Measurements from ENCODE around the gene PPOX. TPM values are rescaled to one million over a fixed set of nuclear protein-coding genes. Genes with fewer than 3 reads are reported as not detected.

The PPOX gene
- total and polyA plus RNA-seq, 5 experiments from 2014 or later: 12.0 to 82.1 (median 17.8) TPM

DNA sequence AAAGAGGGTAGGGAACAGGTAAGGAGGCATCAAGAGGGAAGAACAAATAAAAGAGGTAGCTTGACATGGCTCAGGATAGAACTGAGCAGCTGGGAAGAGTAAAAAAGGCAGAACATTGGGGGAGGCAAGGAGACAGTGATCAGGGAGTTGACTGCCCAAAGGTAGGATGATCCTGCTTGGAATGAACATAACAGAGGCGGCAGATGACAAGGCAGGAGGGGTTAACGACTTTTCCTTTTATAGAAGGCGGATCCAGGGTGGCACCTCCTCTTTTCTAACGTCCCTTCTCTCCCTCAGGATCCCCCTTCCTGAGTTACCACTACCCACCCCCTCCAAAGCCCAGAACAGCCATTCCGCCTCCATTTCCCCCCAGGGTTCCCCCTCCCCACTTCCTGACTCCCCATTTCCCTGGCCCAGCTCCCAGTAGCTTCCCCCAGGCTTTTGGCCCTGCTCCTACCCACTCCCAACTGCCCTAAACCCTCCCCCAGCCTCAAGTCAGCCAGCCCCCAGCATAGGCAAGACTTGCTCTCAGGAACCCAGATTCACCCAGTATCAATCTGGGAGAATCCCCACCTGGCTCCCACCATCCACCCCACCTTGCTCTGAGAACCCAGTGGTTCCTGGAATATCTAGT is 33.4 kb downstream of the PPOX start:
- Mint-ChIP-seq H3K36me3 (peaks cover 0 to 10% (median 7%) of the 10 kb centered on the region in 3 donors), H3K4me3 (peak overlapping the region in 7 of 10 donors; percentile 58 to 97 (median 94)), H3K27ac (peak overlapping the region; percentile 75 to 99 (median 97)), H3K4me1 (peaks cover 29 to 77% (median 62%) of the 10 kb centered on the region in 4 donors), H3K27me3 (no peaks in the 10 kb centered on the region), H3K9me3 (no peaks in the 10 kb centered on the region)
- POLR2A ChIA-PET: interaction anchor here (0.6 to 6.5 kb wide), 5 partner anchors 8 to 26 kb away, joined by 3 to 90 read pairs (median 6); partner anchors contain the start of gene TOMM40L
- no peak for ATAC-seq
- no peak for DNase-seq

DNA sequence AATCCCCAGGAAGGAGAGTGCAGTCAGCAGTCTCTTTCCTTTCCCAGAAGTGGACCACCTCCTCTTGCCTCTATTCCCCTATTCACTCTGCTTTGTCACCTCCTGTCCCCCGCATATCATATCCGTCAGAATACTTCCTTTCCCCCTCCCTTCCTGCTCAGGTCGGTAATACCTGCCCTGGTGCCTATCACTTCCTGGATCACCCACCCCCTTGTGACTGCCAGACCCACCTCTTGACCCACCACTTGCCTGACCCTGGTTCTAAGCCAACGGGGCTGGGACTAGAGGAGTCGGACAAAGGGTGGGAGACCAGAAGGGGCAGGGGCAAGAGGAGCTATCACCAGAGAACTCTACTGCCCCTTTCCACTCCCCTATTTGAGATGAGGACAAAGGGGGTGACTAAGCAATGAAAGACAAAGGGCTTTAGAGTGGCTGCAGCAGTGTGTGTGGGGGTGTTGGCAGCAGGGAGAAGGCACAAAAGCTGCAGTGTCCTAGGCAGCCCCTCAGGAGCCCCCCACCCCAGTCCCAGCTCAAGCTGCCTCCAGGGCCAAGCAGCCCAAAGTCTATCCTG is 34.3 kb downstream of the PPOX start:
- Mint-ChIP-seq H3K4me1 (peaks cover 29 to 74% (median 61%) of the 10 kb centered on the region in 4 donors), H3K27ac (peak overlapping the region; percentile 92 to 99 (median 98)), H3K9me3 (no peaks in the 10 kb centered on the region), H3K27me3 (no peaks in the 10 kb centered on the region), H3K36me3 (peaks cover 0 to 19% (median 7%) of the 10 kb centered on the region in 3 donors), H3K4me3 (peak overlapping the region; percentile 40 to 97 (median 92))
- POLR2A ChIA-PET: interaction anchor here (1.0 to 7.3 kb wide), 8 partner anchors 8 to 181 kb away, joined by 3 to 231 read pairs (median 34); partner anchors contain the start of genes APOA2, B4GALT3, FCER1G and PPOX
- DNase-seq: peak in 2 of 10 donors; percentile 30 to 34
- peak in 1 of 2 donors; percentile 17 for ATAC-seq

DNA sequence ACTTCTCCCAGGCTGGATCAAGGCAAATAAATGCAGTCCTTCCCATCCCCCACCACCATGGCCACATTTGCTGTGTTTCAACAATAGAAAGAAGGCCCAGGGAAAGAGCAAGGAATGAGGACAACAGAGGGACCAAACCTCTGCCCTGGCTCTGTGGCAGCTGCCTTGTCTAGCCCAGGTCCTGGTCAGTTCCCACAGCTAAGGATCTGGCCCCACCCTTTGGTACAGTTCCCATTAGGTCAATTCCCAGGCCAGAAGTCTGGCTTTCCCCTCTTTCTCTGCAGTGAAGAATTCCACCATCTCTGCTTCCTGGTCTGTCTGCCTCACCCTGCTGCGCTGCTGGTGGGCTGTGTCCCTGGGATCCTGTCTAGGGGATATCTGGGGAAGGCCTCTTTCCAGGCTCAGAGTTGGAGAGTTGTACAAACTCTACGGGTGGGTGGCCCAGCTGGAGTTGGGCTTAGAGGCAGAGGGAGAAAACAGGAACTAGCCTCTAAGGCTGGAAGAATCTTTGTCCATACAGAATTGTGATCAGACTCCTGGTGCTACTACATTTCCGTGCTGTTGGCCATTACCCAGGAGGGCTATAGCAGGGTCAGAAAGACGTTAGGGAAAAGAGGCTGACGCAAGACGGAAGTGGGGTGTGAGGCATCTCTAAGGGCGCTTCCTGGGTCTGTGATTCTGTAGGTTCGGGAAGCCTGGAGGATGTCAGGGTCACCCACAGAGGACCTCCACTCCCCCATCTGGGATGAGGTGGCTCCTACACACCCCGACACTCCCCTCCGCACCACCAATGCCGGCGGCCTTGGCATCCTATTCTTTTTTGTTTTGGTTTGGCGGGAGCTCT is 35.0 kb downstream of the PPOX start:
- Mint-ChIP-seq H3K4me1 (peaks cover 29 to 75% (median 66%) of the 10 kb centered on the region in 4 donors), H3K27ac (peak overlapping the region; percentile 95 to 99 (median 99)), H3K4me3 (peak overlapping the region; percentile 92 to 97 (median 94)), H3K36me3 (peaks cover 0 to 25% (median 7%) of the 10 kb centered on the region in 3 donors), H3K27me3 (no peaks in the 10 kb centered on the region), H3K9me3 (no peaks in the 10 kb centered on the region)
- no peak for DNase-seq
- peak in 1 of 2 donors; percentile 1 for ATAC-seq
- POLR2A ChIA-PET: interaction anchor here (0.8 to 7.3 kb wide), 25 partner anchors 9 to 191 kb away, joined by 3 to 231 read pairs (median 7); partner anchors contain the start of genes APOA2, B4GALT3, FCER1G and PPOX

DNA sequence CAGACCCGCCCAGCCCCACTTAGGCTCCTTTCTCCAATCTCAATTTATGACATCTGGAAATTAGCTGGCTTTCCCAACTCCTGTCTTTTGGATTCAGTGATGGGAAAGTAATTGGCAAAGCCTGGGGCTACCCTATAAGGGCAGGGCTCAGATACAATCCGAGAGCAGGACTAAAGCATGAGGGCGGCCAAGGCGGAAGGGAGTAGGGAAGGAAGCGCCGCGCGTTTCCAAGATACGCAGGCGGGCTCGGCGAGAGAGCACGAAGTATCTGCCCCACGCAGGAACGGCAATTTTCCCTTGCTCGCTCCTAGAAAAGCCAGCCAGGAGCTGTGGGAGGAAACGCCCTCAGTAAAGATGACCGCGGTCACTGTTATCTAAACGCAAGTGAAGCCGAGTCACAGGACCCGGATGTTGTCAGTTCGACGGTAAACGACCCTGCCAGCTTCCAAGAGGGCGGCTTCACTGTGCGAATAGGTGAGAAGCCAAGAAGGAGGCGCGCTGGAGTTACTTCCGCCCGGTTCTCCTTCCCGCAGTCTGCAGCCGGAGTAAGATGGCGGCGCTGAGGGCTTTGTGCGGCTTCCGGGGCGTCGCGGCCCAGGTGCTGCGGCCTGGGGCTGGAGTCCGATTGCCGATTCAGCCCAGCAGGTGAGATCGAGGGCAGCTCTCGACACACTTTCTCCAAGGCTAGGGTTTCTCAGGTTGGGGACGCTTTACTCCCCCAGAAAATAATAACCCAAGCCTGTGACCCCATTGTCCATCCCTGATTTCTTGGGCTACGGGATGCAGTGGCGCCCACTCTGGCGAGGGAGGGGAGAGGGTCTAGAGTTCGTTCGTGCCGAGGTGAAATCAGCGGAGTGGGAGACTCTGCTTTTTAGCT is 35.8 kb downstream of the PPOX start, which contains the start of gene NDUFS2:
TSS of gene NDUFS2 (plus strand) at position 532 of the 877 bp plus-strand sequence. CDS start at position 551, 19 bp downstream.
- peaks cover 32 to 83% (median 71%) of the 10 kb centered on the region in 4 donors for H3K4me1 Mint-ChIP-seq
- H3K4me3 Mint-ChIP-seq: peak within 1 kb of the TSS; percentile 92 to 97 (median 94)
- POLR2A ChIA-PET: interaction anchor here (0.5 to 7.3 kb wide), 30 partner anchors 9 to 1128 kb away, joined by 3 to 231 read pairs (median 6); partner anchors contain the start of genes APOA2, B4GALT3, DEDD and FCER1G
- no peaks in the 10 kb centered on the region for H3K9me3 Mint-ChIP-seq
- peak; percentile 83 to 98 (median 94) for DNase-seq
- ATAC-seq: peak; percentile 97 to 98
- H3K27ac Mint-ChIP-seq: peak within 1 kb of the TSS; percentile 95 to 99 (median 99)
- H3K27me3 Mint-ChIP-seq: no peaks in the 10 kb centered on the region
- peaks cover 0 to 33% (median 7%) of the 10 kb centered on the region in 3 donors for H3K36me3 Mint-ChIP-seq

DNA sequence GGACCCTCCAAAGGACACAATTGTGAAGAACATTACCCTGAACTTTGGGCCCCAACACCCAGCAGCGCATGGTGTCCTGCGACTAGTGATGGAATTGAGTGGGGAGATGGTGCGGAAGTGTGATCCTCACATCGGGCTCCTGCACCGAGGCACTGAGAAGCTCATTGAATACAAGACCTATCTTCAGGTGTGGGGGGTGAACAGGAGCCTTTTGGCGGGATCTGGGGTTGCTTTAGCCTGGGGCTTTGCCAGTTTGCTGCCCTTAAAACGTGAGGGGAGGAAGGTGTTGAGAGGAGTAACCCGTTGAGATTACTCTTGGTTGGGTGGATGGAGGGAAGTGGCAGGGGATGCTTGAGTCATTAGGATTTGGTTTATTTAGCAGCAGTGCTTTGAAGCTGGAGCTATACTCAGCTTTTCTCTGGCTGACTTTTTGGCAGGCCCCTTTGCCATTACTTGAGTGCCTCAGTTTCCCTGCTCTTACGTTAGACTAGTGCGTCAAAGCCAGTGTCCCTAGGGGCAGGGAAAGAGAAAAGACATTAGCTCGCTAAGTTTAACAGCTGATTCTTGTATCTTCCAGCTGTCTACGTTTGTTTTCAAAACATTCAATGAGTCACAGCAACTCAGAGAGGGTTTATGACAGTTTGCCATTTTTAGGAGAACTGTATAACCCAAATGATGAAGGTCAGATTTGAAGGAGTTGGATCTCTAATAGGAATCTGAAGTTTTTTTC is 40.4 kb downstream of the PPOX start:
- H3K4me1 Mint-ChIP-seq: peaks cover 27 to 71% (median 60%) of the 10 kb centered on the region in 4 donors
- H3K9me3 Mint-ChIP-seq: no peaks in the 10 kb centered on the region
- no peaks in the 10 kb centered on the region for H3K27me3 Mint-ChIP-seq
- POLR2A ChIA-PET: interaction anchor here (0.6 to 7.3 kb wide), 5 partner anchors 8 to 108 kb away, joined by 3 to 231 read pairs (median 6); partner anchors contain the start of genes APOA2, FCER1G, SDHC and TOMM40L
- ATAC-seq: no peak
- no peak for DNase-seq
- H3K27ac Mint-ChIP-seq: peak overlapping the region in 7 of 10 donors; percentile 3 to 86 (median 71)
- H3K4me3 Mint-ChIP-seq: no peak overlapping the region
- peaks cover 11 to 76% (median 11%) of the 10 kb centered on the region in 3 donors for H3K36me3 Mint-ChIP-seq

DNA sequence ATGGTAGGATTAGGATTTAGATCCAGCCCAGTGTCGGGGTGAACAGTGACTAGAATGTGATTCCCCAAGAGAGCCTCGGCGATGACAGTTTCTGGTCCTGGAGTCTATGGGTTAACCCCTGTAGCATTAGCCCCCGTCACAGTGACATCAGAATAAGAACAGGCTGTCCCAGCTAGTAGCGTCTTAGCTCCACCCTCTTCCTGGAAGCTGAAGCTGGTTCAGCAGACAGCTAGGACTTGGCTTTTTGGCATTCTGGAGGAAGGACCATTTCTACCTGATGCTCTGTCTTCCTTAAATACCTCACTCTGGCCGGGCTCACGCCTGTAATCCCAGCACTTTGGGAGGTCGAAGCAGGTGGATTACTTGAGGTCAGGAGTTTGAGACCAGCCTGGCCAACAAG is 40.9 kb downstream of the PPOX start:
- Mint-ChIP-seq H3K27me3 (no peaks in the 10 kb centered on the region), H3K9me3 (no peaks in the 10 kb centered on the region), H3K27ac (peak overlapping the region in 3 of 10 donors; percentile 24 to 59 (median 41)), H3K4me3 (no peak overlapping the region), H3K4me1 (peaks cover 25 to 65% (median 57%) of the 10 kb centered on the region in 4 donors), H3K36me3 (peaks cover 11 to 82% (median 11%) of the 10 kb centered on the region in 3 donors)
- DNase-seq: no peak
- ATAC-seq: no peak
- POLR2A ChIA-PET: interaction anchor here (2.0 to 7.3 kb wide), 2 partner anchors 15 to 99 kb away, joined by 6 to 231 read pairs; partner anchors contain the start of genes APOA2, FCER1G and TOMM40L

DNA sequence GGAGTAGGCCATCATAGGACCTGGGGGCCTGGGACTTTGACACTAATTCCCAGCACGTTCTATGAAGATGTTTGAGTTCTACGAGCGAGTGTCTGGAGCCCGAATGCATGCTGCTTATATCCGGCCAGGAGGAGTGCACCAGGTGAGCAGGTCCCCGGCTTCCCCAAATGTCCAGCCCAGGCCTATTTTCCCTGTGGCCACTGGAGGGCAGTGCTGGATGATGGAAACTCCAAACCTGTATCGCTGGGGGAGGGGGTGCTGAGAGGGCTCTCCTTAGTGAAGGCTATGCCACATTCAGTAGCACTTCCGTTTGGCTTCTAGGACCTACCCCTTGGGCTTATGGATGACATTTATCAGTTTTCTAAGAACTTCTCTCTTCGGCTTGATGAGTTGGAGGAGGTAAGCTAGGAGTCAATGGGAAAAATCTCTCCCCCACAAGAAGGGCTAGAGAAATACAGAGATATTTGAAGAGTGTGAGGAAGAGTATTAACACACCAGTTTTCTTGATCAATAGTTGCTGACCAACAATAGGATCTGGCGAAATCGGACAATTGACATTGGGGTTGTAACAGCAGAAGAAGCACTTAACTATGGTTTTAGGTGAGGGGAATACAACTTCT is 43.7 kb downstream of the PPOX start:
- H3K27me3 Mint-ChIP-seq: no peaks in the 10 kb centered on the region
- peak; percentile 96 to 97 for ATAC-seq
- POLR2A ChIA-PET: interaction anchor here (0.6 to 10.4 kb wide), 6 partner anchors 8 to 96 kb away, joined by 3 to 113 read pairs (median 6); partner anchors contain the start of genes APOA2, NDUFS2 and TOMM40L

DNA sequence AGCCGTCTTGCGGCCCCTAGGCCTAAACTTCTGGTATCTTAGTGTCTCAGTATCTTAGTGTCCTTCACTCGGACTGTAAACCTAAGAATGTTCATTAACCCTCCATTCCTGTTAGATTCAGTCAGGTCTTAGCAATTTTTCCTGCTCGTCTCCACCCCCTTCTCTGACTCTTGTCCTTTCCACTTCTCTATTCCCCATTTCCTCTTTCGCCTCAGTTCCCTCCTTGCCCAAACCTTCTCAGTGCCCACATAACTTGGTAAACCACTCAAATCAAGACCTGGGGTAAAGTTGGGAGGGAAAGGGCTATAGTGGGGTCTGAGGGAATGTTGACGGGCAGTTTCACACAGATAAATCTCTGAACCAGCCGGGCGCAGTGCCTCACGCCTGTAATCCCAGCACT is 48.1 kb downstream of the PPOX start:
- no peak for DNase-seq
- Mint-ChIP-seq H3K27me3 (no peaks in the 10 kb centered on the region), H3K4me3 (peak overlapping the region in 7 of 10 donors; percentile 3 to 88 (median 69)), H3K9me3 (no peaks in the 10 kb centered on the region), H3K4me1 (peaks cover 42 to 60% (median 56%) of the 10 kb centered on the region in 4 donors), H3K27ac (peak overlapping the region in 9 of 10 donors; percentile 28 to 97 (median 90)), H3K36me3 (peaks cover 9 to 58% (median 28%) of the 10 kb centered on the region in 3 donors)
- ATAC-seq: no peak
- POLR2A ChIA-PET: interaction anchor here (0.7 to 10.4 kb wide), 3 partner anchors 8 to 97 kb away, joined by 3 to 113 read pairs (median 7); partner anchors contain the start of genes APOA2 and TOMM40L

More for the DNA sequence above, 43.7 kb downstream of the PPOX start:
- Mint-ChIP-seq H3K4me3 (no peak overlapping the region), H3K4me1 (peaks cover 22 to 54% (median 45%) of the 10 kb centered on the region in 4 donors), H3K36me3 (peaks cover 9 to 96% (median 29%) of the 10 kb centered on the region in 3 donors), H3K27ac (peak overlapping the region; percentile 46 to 91 (median 83)), H3K9me3 (no peaks in the 10 kb centered on the region)
- peak; percentile 62 to 90 (median 75) for DNase-seq

DNA sequence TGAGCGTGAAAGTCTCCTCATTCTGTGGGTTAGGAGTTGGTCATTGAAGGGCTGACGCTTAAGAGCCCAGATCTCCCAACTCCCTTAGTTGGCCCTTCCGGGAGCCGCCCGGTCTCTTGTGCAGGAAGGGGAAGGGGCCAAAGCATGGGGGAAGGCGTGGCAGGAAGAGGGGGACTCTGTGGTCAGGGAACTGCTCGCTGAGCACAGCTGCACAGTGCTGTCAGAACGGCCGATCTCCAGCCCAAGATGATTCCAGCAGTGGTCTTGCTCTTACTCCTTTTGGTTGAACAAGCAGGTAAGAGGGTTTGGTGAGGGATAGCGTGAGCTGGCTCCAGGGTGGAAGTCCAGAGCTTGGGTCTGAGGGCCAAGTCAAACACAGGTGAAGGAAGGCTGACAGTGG is 48.9 kb downstream of the PPOX start, which contains the start of gene FCER1G:
TSS of gene FCER1G (plus strand) at position 220 of the 400 bp plus-strand sequence. CDS start at position 247, 27 bp downstream.
- POLR2A ChIA-PET: interaction anchor here (0.6 to 15.0 kb wide), 9 partner anchors 9 to 98 kb away, joined by 3 to 231 read pairs (median 7); partner anchors contain the start of genes APOA2, NDUFS2, SDHC and TOMM40L
- ATAC-seq: peak; percentile 20 to 23
- DNase-seq: no peak
- H3K27me3 Mint-ChIP-seq: no peaks in the 10 kb centered on the region
- H3K4me3 Mint-ChIP-seq: peak within 1 kb of the TSS; percentile 67 to 88 (median 80)
- peaks cover 39 to 60% (median 56%) of the 10 kb centered on the region in 4 donors for H3K4me1 Mint-ChIP-seq
- peak within 1 kb of the TSS; percentile 82 to 97 (median 92) for H3K27ac Mint-ChIP-seq
- H3K9me3 Mint-ChIP-seq: no peaks in the 10 kb centered on the region
- H3K36me3 Mint-ChIP-seq: peaks cover 6 to 53% (median 21%) of the 10 kb centered on the region in 3 donors

Measured in naive thymus-derived CD8-positive, alpha-beta T cell (primary cell).